HepG2 (cell line): ENCODE results near the gene RPS5.

Source experiments
- CTCF ChIP-seq: sonication (generic); formaldehyde crosslinking; IDR thresholded peaks from 2 replicates; pipeline ENCODE4 v1.5.0; 2020; ENCODE audit warnings: mild to moderate bottlenecking, missing genetic modification reagents, moderate library complexity
- FOXA1 ChIP-seq, 2 experiments: fragments of 450-650 bp in 1 of 2; sonication (generic) in 1 of 2; formaldehyde crosslinking in 1 of 2; IDR thresholded peaks; 2 replicates each; pipeline versions ENCODE4 v1.4.0 to v1.6.1; 2016 to 2020; ENCODE audit warnings: missing genetic modification reagents in 1 of 2
- GABPA ChIP-seq, 2 experiments: IDR thresholded peaks; 2 replicates each; pipeline ENCODE4 v1.6.1; 2011 to 2016; ENCODE audit warnings: low read depth in 2 of 2, low read length in 1 of 2, missing biosample characterization in 1 of 2, missing genetic modification characterization in 1 of 2
- ZFP41 ChIP-seq: sonication (generic); formaldehyde crosslinking; IDR thresholded peaks from 2 replicates; pipeline ENCODE4 v1.4.0; 2020; ENCODE audit warnings: mild to moderate bottlenecking, missing genetic modification reagents, borderline replicate concordance
- ZNF350 ChIP-seq: sonication (generic); formaldehyde crosslinking; IDR thresholded peaks from 2 replicates; pipeline ENCODE4 v1.4.0; 2020; ENCODE audit warnings: mild to moderate bottlenecking, low read depth, missing genetic modification reagents, borderline replicate concordance

- no peak for TF ChIP-seq ZFP41 (CRISPR knock-in tag)
- no peak for TF ChIP-seq FOXA1 (IDR thresholded peaks at IDR 0.05)
- TF ChIP-seq FOXA1 (CRISPR knock-in tag; IDR thresholded peaks at IDR 0.05) = no peak
- no peak for TF ChIP-seq GABPA (IDR thresholded peaks at IDR 0.05; ENCODE audit: low read depth, low read length)
- TF ChIP-seq GABPA (CRISPR knock-in tag; IDR thresholded peaks at IDR 0.05; ENCODE audit: low read depth) = no peak
- TF ChIP-seq CTCF (CRISPR knock-in tag) = no peak
- no peak for TF ChIP-seq ZNF350 (CRISPR knock-in tag)
These were observed 31.8 kb upstream of the RPS5 start for GRCh38 chr19:58355215-58355796.
